Fibroblast of lung (primary cell): Measurements from ENCODE around the gene IL1RN. TPM values are rescaled to one million over a fixed set of nuclear protein-coding genes. Genes with fewer than 3 reads are reported as not detected.

ENCODE experiments used
- DNase-seq, 2 donors: peaks; one replicate each; pipeline versions ENCODE4 v3.0.0 to v3.0.0-alpha.2; 2010; ENCODE audit warnings: low read depth in 2 of 2
- H2AFZ ChIP-seq: 2 replicates; pipeline ENCODE4 v1.5.1; 2012; ENCODE audit warnings: low read length, control low read depth, inconsistent platforms
- H3K27ac ChIP-seq: 2 replicates; pipeline ENCODE4 v1.5.1; 2011; ENCODE audit warnings: low read length, control low read depth; ENCODE audit not compliant: insufficient read depth
- H3K27me3 ChIP-seq: 2 replicates; pipeline ENCODE4 v1.5.1; 2011; ENCODE audit warnings: mild to moderate bottlenecking, low read length; ENCODE audit not compliant: control insufficient read depth, insufficient read depth
- H3K36me3 ChIP-seq: 2 replicates; pipeline ENCODE4 v1.5.1; 2011; ENCODE audit warnings: low read length; ENCODE audit not compliant: control insufficient read depth, insufficient read depth
- H3K4me1 ChIP-seq: 2 replicates; pipeline ENCODE4 v1.5.1; 2011; ENCODE audit warnings: low read length; ENCODE audit not compliant: control insufficient read depth, insufficient read depth; ENCODE audit errors: extremely low read depth
- H3K4me2 ChIP-seq: 2 replicates; pipeline ENCODE4 v1.5.1; 2011; ENCODE audit warnings: low read length, control low read depth; ENCODE audit not compliant: insufficient read depth; ENCODE audit errors: extremely low read depth
- H3K4me3 ChIP-seq, 4 experiments: fragments of 200-600 bp in 1 of 4; sonication (generic) in 1 of 4; replicated peaks in 1 of 4; 2 replicates each; pipeline ENCODE4 v1.5.1; 2011 to 2016; ENCODE audit warnings: low read length in 4 of 4, low read depth in 3 of 4, mild to moderate bottlenecking in 3 of 4, control low read depth in 2 of 4, inconsistent platforms in 1 of 4, mixed read lengths in 1 of 4; ENCODE audit not compliant: insufficient read depth in 1 of 4; ENCODE audit errors: control extremely low read depth in 1 of 4
- H3K79me2 ChIP-seq: 2 replicates; pipeline ENCODE4 v1.5.1; 2012; ENCODE audit warnings: mild to moderate bottlenecking, low read length, inconsistent platforms; ENCODE audit not compliant: control insufficient read depth, insufficient read depth
- H3K9ac ChIP-seq: 2 replicates; pipeline ENCODE4 v1.5.1; 2011; ENCODE audit warnings: mild to moderate bottlenecking, low read length, control low read depth; ENCODE audit not compliant: insufficient read depth
- H3K9me3 ChIP-seq: 2 replicates; pipeline ENCODE4 v1.5.1; 2012; ENCODE audit warnings: low read depth, low read length; ENCODE audit not compliant: control insufficient read depth, insufficient read depth
- H4K20me1 ChIP-seq: 2 replicates; pipeline ENCODE4 v1.5.1; 2011; ENCODE audit warnings: low read length; ENCODE audit not compliant: control insufficient read depth, insufficient read depth; ENCODE audit errors: extremely low read depth
- CTCF ChIP-seq, 2 donors: IDR thresholded peaks in 1 of 2; conservative IDR thresholded peaks in 1 of 2; 1 replicate in 1 of 2; 2 replicates in 1 of 2; pipeline ENCODE4 v1.5.1; 2011 to 2012; ENCODE audit warnings: low read length in 2 of 2, control low read depth in 1 of 2, inconsistent platforms in 1 of 2, low read depth in 1 of 2, mild to moderate bottlenecking in 1 of 2
- EZH2 ChIP-seq: IDR thresholded peaks from 2 replicates; pipeline ENCODE4 v1.5.1; 2012; ENCODE audit warnings: low read length, control low read depth, mild to moderate bottlenecking; ENCODE audit errors: missing control alignments
- polyA plus RNA-seq, 2 donors: library from polyadenylated mRNA; depleted of rRNA in 1 of 2; stranded (reverse) in 1 of 2; unstranded in 1 of 2; fragments of >200 nt; gene quantifications; 2 replicates each; pipeline ENCODE4 v1.2.1, GENCODE V29; 2011 to 2012; ENCODE audit warnings: missing spikeins in 1 of 2
- total RNA-seq: library from RNA; depleted of rRNA; stranded (reverse); fragments of >200 nt; gene quantifications from 2 replicates; pipeline ENCODE4 v1.2.1, GENCODE V29; 2014

The IL1RN gene
- total and polyA plus RNA-seq, 2 donors (not counting 1 experiment from before 2014, with no cell fraction given) = 0.06 TPM; not detected in 1

GRCh38 chr2:113173542-113174375 lies 46.4 kb downstream of the IL1RN start, which contains the start of gene PSD4:
Gene PSD4 (plus strand): TSS chr2:113173971. CDS start chr2:113182457, 8,486 bp downstream.
- no peak for TF ChIP-seq EZH2
- no peak for TF ChIP-seq CTCF (conservative IDR thresholded peaks at IDR 0.05 in 1 of 2, IDR thresholded peaks at IDR 0.05 in 1 of 2; ENCODE audit: low read depth in 1 of 2, low read length in 2 of 2)
- no peak within 1 kb of the TSS for H2AFZ ChIP-seq

GRCh38 chr2:113174376-113174750 lies 47.0 kb downstream of the IL1RN start:
- no peak overlapping the region for H3K27ac ChIP-seq
- H3K4me3 ChIP-seq = no peak overlapping the region
- H3K9ac ChIP-seq = no peak overlapping the region
- no peaks in the 10 kb centered on the region for H3K4me1 ChIP-seq
- no peaks in the 10 kb centered on the region for H4K20me1 ChIP-seq
- H3K4me2 ChIP-seq = no peak overlapping the region
- H3K27me3 ChIP-seq = no peaks in the 10 kb centered on the region
- H2AFZ ChIP-seq = no peak overlapping the region
- no peak for DNase-seq
- TF ChIP-seq EZH2 = no peak
- no peaks in the 10 kb centered on the region for H3K79me2 ChIP-seq
- H3K36me3 ChIP-seq = no peaks in the 10 kb centered on the region
- no peaks in the 10 kb centered on the region for H3K9me3 ChIP-seq

More at GRCh38 chr2:113173542-113174375, 46.4 kb downstream of the IL1RN start, which contains the start of gene PSD4:
- Histone ChIP-seq H3K79me2 (no peaks in the 10 kb centered on the region), H3K27ac (no peak within 1 kb of the TSS), H3K27me3 (no peaks in the 10 kb centered on the region), H3K9ac (no peak within 1 kb of the TSS), H3K36me3 (no peaks in the 10 kb centered on the region), H3K4me2 (no peak within 1 kb of the TSS), H3K4me3 (no peak within 1 kb of the TSS), H4K20me1 (no peaks in the 10 kb centered on the region), H3K9me3 (no peaks in the 10 kb centered on the region), H3K4me1 (no peaks in the 10 kb centered on the region)
- no peak for DNase-seq

GRCh38 chr2:113175042-113175628 lies 47.7 kb downstream of the IL1RN start:
- Histone ChIP-seq H3K9ac (no peak overlapping the region), H2AFZ (no peak overlapping the region), H4K20me1 (no peaks in the 10 kb centered on the region), H3K9me3 (no peaks in the 10 kb centered on the region), H3K27ac (no peak overlapping the region), H3K4me1 (no peaks in the 10 kb centered on the region), H3K4me3 (no peak overlapping the region), H3K36me3 (no peaks in the 10 kb centered on the region), H3K27me3 (no peaks in the 10 kb centered on the region), H3K4me2 (no peak overlapping the region), H3K79me2 (no peaks in the 10 kb centered on the region)
- DNase-seq = peak in 1 of 2 donors; percentile 8
- TF ChIP-seq CTCF (conservative IDR thresholded peaks at IDR 0.05 in 1 of 2, IDR thresholded peaks at IDR 0.05 in 1 of 2; ENCODE audit: low read depth in 1 of 2, low read length in 2 of 2) (no peak), EZH2 (no peak)
